Midbrain (tissue), 1 donor: Measurements from ENCODE around the gene UNCX.

ENCODE experiments used
- DNase-seq: peaks from one replicate; lab custom pipeline; 2025; lab: John Stamatoyannopoulos, UW

Gene UNCX

DNA sequence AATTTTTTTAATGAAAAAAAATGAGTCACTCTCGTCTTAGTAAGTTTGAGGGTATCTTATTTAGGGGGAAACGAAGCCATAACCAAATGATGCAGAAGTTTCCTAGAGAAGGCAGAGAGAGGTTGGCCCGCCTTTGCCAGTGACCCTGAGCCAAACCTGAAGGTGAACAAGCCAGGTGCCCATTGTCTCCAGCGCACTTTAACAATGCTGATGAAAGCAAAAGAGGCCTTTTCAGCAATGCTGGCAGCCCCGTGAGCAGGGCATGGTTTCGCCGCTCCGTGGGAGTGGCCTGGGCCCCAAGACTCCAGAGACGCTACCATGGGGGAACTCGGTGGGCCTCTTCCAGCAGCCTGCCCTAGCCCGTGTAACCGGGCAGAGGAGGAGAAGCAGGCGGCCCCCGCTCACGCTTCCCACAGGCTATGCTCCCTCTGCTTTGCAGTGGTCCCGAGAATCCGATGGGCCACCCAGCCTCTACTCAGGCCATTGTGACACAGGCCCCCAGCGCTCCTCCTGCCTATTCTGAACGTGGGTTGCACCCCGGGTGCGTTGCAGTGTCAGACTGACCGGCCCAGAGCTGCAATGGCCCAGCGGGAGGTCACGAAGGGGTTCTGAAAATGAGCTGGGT, 14.0 kb upstream of the UNCX start:
- DNase-seq: no peak

DNA sequence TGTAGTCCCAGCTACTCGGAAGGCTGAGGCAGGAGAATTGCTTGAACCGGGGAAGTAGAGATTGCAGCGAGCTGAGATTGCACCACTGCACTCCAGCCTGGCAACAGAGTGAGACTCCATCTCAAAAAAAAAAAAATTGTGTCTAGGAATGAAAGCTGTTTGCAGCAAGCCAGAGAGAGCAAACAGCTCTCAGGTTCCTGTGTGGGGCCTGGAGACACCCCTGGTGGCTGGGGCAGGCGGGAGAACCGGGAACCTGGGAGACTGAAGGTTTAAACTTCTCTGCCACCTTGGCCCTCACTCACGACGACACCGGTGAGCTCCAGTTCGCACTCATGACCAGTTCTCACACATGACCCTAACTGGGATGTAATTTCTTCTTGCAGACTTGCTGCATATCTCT, 13.2 kb upstream of the UNCX start:
- DNase-seq: no peak

DNA sequence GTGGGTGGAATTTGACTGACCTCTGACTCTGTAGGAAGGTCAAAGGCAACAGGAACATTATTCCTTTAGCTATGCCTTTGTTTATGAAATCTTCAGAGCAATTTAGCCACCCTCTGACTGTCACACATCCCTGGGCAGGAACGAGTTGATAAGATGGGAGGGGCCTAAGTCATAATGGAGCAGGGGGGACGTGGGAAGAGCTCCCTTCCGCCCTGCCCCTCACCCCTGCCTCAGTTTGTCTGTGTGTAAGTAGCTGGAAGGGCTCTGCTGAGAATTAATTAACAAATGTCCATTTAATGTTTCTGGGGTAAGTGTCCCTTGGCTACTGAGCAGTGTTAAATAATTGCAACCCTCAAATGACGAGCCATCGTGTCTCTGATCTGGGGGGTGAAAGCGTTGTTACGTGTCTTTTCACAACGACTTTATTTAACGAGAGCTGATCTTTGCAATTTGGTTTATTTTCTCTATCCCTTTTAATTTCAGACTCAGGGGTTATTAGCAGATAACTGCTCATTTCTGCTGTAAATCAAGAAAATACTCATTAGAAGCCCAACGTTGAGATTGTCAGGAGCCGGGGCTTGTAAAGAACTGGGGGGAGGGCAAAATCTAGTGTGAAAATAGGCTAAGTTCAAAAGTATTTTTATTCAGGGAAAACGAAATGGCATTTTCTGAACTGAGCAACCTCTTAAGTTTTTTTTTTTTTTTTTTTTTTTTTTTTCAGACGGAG, 12.5 kb upstream of the UNCX start:
- no peak for DNase-seq

DNA sequence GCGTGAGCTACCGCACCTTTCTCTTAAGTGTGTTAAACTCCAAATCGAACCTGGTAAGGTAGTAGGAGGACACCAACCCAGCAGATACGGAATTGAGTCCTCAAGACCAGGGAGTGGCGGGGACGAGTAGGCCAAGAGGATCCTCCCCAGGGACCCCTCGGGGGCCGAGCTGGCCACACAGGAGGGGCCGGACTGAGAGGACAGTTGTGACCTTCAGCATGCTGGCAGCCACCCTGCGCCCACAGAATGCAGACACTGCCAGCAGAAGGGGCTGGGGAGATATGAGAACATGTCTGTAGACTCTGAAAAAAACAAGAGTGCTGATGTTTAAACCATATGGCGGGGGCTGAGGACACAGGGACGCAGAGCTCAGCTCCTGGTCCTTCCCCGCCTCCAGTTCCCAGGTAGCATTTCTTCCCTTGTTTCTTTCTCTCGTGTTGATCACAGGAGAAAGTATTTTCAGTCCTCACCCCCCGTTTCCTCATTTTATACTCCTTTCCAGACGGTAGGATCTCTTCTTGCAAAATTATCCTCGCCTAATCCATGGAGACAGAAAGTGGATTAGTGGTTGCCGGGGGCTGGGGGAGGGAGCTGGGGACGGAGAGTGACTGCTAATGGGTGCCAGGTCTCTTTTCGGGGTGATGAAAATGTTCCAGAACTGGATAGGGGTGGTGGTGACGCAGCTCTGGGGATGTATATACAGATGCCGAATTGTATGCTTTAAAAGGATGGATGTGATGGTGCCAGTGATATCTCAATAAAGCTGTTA, 11.5 kb upstream of the UNCX start:
- DNase-seq: no peak

DNA sequence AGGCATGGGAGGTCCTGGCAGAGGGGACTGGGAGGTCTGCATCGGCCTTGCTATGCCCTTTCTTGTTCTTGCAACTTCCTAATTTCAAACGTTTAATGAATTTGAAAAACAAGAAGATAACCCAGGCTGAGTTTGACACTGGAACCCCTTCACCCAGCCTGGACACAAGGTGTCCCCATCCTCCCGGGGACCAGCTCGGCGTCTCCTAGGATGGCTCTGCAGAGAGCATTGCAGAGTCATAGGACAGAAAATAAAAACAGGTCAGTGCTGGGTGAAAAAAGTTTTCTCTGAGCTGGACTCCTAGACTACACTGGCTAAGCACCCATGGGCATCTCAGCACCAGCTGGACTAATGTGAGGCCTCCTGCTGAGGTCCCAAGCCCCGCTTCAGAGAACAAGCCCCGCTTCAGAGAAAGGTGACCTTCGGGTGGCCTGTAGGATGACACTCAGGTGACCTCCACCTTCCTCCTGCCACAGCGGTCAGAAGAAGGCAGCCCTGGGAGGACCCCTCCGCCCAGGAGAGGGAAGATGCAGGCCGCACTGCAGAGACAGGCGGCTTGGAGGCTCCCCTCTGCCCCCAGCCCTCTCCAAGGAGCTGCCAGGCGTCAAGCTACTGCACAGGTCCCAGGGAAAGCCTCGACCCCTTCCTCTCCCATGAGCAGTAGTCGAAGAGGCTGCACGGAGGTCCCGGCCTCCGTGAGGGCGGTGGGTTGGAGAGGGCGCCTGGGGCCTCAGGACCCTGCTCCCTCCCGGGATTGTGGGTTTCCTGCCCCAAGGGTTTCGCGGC, 9.3 kb upstream of the UNCX start:
- DNase-seq: no peak

- no peak for DNase-seq
These were observed 8.5 kb upstream of the UNCX start for GRCh38 chr7:1224086-1224716.

DNA sequence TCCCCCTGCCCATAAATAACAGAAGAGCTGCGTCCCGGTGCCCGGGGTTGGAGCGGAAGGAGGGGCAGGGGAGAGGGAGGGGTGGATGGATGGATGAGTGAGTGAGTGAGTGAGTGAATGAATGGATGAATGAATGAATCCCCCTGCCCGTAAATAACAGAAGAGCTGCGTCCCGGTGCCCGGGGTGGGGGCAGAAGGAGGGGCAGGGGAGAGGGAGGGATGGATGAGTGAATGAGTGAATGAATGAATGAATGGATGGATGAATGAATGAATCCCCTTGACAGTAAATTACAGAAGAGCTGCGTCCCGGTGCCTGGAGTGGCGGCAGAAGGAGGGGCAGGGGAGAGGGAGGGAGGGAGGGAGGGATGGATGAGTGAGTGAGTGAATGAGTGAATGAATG, 7.6 kb upstream of the UNCX start:
- DNase-seq: no peak

GRCh38 chr7:1225441-1226185, 7.1 kb upstream of the UNCX start:
- no peak for DNase-seq

GRCh38 chr7:1226186-1226901, 6.3 kb upstream of the UNCX start:
- no peak for DNase-seq

- no peak for DNase-seq
These were observed 5.4 kb upstream of the UNCX start for GRCh38 chr7:1227071-1227804.

DNA sequence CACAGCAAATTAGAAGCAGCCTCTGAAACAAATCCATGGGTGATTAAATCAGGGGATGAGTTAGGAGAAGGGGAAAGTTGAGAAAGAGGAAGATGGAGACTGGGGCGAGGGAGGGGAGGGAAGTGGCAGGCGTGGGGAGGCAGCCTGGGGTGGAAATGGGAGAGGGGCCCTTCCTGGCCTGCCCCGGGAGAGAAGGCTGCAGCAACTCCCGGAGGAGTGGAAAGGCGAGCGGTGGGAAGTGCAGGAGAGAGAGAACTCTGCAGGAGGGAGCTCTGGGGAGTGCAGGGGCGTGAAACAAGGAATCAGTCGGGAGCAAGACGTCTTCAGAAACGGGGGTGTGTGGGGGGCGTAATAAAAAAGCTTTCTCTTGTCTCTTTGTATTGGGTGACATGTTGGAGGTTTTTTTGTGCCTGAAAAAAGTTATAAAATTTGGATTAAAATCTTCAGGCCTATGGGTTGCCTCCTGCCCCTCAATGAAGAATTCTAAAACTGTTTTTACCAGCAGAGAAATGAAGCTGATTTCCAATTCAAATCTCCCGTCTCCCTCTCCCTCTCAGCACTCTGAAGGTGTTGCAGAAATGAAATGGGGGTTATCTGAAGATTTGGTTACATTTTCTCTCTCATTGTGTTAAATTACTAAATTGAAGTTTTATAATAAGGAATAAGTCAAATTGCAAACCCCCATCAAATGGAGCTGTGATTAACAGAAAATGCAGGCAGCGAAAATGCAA, 4.7 kb upstream of the UNCX start:
- DNase-seq: no peak

DNA sequence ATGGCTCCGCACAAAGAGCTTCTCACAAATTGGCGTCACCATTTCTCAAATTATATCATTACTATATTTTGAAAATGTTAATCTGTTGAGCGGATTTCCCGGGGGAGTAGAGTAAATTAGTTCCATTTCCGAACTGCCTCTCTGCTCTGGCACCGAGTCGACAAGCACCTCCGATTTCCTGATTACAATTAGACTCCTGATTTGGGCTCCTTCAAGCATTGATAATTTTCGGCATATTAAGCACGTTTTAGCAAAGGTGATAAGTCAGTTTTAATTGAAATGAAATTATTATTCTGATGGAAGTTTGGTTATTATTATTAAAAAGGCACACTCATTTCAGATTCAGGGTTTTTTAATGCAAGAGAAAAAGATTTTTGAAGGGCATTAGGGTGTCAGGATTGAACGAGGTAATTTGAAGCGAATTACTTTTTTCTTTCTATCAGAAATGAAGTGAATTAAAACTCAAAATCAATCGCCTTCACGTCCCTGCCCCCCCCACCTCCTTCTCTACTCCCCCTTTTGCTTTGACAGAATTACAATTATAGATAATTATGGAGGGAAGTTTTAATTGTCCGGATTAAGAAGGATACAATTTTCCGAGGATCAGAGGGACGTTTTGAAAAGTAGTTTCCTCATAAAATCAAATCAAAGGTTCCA, 4.0 kb upstream of the UNCX start:
- DNase-seq: no peak

DNA sequence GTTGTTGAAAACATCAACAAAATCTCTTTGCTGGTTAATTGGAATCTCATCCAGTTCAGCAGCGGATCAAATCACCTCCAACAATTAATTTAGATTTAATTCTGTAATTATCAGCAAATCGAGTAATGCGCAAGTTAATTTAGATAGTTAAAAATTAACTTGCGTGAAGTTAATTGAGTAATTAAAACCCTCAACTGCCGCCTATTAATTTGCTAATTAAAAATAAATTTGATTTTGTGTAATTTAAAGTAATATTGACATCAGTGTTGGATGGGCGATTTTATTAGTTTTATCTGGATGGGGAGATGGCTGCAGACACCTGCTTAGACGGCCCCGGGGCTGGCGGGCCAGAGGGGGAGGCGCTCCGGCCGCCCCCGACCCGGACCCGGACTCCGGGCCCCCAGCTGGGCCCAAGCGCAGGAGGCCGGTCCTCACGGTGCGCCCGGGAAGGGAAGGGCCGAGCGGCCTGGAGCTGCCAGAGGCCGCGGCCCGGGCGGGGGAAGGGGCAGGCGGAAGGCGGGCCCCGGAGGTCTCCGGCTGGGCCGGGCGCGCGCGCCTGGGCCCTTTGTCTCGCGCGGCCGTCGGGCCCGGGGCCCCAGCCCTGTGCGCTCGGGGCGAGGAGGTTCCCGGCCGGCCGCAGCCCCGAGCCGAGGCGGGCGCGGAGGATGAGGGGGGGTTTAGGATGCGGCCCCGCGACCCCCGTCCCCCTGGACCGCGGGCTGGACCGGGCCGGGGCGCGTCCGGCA, 3.3 kb upstream of the UNCX start:
- DNase-seq: no peak

- DNase-seq: no peak
These were observed 2.7 kb upstream of the UNCX start for GRCh38 chr7:1229956-1230355.

DNA sequence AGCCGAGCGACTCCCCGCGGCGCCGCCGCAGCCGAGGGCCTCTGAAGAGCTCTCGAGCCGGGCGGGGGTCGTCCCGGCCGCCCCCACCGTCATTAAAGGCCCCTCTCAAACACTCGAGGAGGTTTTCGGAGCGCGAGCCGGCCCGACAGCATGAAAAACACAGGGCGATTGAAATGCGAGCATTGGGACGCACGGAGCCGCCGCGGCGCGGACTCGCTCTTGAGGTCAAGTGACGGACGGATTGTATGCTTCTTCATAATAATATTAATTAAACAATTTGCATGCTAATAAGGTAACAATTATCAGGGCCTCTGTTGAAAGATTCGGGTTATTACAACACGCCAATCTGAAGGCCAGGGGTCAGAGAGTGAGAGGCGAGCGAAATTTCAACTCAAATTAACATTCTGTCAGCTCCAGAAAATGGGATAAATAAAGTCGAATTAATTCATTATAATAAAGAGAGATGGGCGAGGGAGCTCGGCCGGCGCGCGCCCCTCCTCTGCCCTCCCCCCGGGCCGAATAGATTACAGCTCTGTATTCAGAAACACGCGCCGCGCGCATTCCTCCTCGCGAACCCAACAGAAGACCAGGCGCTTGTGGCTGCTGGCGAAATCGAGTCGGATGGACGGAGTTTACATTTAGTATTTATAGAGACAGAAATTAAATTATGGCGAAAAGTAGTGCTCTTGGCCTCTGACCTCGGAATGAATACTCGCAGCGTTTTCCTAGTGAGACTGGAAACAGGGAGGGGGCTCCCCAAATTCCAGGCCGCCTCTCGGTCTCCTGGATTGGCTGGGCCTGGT, 2.1 kb upstream of the UNCX start:
- no peak for DNase-seq

- no peak for DNase-seq
These were observed 1.2 kb upstream of the UNCX start for GRCh38 chr7:1231214-1232102.
